Astrocyte (in vitro differentiated cells and primary cell): ENCODE data around the gene SVIL.

Experiments
- EZH2 ChIP-seq: IDR thresholded peaks from 2 replicates; pipeline ENCODE4 v1.6.1; 2012; ENCODE audit warnings: mild to moderate bottlenecking, low read length, inconsistent platforms; ENCODE audit not compliant: insufficient read depth
- TF ChIP-seq, protein P1 (sequence below): IDR thresholded peaks from 2 replicates; pipeline ENCODE4 v1.5.1; 2011; ENCODE audit warnings: low read depth, mild to moderate bottlenecking, inconsistent platforms, low read length, moderate library complexity; ENCODE audit not compliant: insufficient read depth

DNA sequence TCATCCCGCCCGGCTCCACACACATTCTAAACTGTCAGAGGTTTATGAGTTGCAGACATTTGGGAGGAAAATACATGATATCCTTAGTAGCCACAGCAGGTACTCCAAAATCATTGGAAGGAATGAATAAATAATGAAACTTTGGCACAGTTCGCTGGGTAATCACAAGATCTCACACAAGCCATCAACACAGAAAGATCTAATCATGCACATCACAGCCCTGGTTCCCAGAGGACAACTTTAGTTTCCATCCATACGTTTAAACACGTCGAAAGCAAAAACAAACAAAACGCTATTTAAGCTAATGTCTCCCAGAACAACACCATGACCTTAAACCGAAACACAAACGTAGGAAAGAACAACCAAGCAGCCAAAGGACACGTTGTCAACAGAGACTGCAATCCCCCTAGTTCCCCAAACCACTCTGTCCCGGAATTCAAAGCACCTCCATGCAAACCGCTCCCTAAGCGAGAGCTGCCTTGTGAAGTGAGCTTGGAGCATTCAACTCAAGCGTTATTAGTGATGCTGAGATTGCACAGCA, 12.3 kb downstream of the SVIL start:
- no peak for TF ChIP-seq EZH2
- TF ChIP-seq, protein P1, sequence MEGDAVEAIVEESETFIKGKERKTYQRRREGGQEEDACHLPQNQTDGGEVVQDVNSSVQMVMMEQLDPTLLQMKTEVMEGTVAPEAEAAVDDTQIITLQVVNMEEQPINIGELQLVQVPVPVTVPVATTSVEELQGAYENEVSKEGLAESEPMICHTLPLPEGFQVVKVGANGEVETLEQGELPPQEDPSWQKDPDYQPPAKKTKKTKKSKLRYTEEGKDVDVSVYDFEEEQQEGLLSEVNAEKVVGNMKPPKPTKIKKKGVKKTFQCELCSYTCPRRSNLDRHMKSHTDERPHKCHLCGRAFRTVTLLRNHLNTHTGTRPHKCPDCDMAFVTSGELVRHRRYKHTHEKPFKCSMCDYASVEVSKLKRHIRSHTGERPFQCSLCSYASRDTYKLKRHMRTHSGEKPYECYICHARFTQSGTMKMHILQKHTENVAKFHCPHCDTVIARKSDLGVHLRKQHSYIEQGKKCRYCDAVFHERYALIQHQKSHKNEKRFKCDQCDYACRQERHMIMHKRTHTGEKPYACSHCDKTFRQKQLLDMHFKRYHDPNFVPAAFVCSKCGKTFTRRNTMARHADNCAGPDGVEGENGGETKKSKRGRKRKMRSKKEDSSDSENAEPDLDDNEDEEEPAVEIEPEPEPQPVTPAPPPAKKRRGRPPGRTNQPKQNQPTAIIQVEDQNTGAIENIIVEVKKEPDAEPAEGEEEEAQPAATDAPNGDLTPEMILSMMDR = no peak
